NOMO-1 treated with DMSO at 0.1 percent for 48 hours (cell line): ENCODE results near the gene DNAH14.
"Not testable (repeated sequence)": the region's sequence is repeated elsewhere in the genome, so short reads cannot be mapped to it uniquely, and the experiment has no call there.

Experiments used
- DNase-seq: peaks from one replicate; lab custom pipeline; 2025; ENCODE audit not compliant: unreplicated experiment; lab: John Stamatoyannopoulos, UW

DNAH14 gene

GRCh38 chr1:225147791-225148190, 218.3 kb downstream of the DNAH14 start:
- not testable (repeated sequence) for DNase-seq

GRCh38 chr1:225152061-225152460, 222.6 kb downstream of the DNAH14 start:
- DNase-seq, result no peak

GRCh38 chr1:225155555-225155954, 226.1 kb downstream of the DNAH14 start:
- no peak for DNase-seq

- no peak for DNase-seq
Measured at GRCh38 chr1:225156254-225156653, 226.8 kb downstream of the DNAH14 start.

- DNase-seq, result no peak
Measured at GRCh38 chr1:225158291-225158690, 228.8 kb downstream of the DNAH14 start.

- DNase-seq, result no peak
Measured at GRCh38 chr1:225159793-225160192, 230.3 kb downstream of the DNAH14 start.

- not testable (repeated sequence) for DNase-seq
Measured at GRCh38 chr1:225177409-225177808, 247.9 kb downstream of the DNAH14 start.

- DNase-seq, result no peak
Measured at GRCh38 chr1:225179686-225180085, 250.2 kb downstream of the DNAH14 start.

- DNase-seq, result no peak
Measured at GRCh38 chr1:225182716-225183115, 253.2 kb downstream of the DNAH14 start.

GRCh38 chr1:225191199-225191753, 261.8 kb downstream of the DNAH14 start:
- no peak for DNase-seq

GRCh38 chr1:225201447-225201846, 272.0 kb downstream of the DNAH14 start:
- DNase-seq, result no peak

GRCh38 chr1:225207791-225208190, 278.3 kb downstream of the DNAH14 start:
- DNase-seq, result no peak

- DNase-seq, result no peak
Measured at GRCh38 chr1:225209153-225209552, 279.7 kb downstream of the DNAH14 start.

- not testable (repeated sequence) for DNase-seq
Measured at GRCh38 chr1:225210180-225210579, 280.7 kb downstream of the DNAH14 start.

GRCh38 chr1:225211694-225212442, 282.4 kb downstream of the DNAH14 start:
- DNase-seq, result not testable (repeated sequence)

- no peak for DNase-seq
Measured at GRCh38 chr1:225224287-225224686, 294.8 kb downstream of the DNAH14 start.

GRCh38 chr1:225225681-225226080, 296.2 kb downstream of the DNAH14 start:
- DNase-seq, result no peak

- no peak for DNase-seq
Measured at GRCh38 chr1:225228871-225229303, 299.4 kb downstream of the DNAH14 start.

GRCh38 chr1:225229429-225229828, 300.0 kb downstream of the DNAH14 start:
- not testable (repeated sequence) for DNase-seq

- DNase-seq, result no peak
Measured at GRCh38 chr1:225230483-225230882, 301.0 kb downstream of the DNAH14 start.

GRCh38 chr1:225232930-225233329, 303.5 kb downstream of the DNAH14 start:
- DNase-seq, result not testable (repeated sequence)

GRCh38 chr1:225242611-225243010, 313.1 kb downstream of the DNAH14 start:
- DNase-seq, result no peak

- DNase-seq, result peak; percentile 98
Measured at GRCh38 chr1:225250432-225250831, 321.0 kb downstream of the DNAH14 start.
